ENCODE results near the gene MCU. TPM values are rescaled to one million over a fixed set of nuclear protein-coding genes. Genes with fewer than 3 reads are reported as not detected.

Gene MCU
- total RNA-seq, 3 donors from 2014 or later (not counting 1 experiment from before 2014, with no cell fraction given): 13.1 to 15.6 (median 14.1) TPM

GRCh38 chr10:72719941-72720592, 28.1 kb downstream of the MCU start:
- peaks cover 9% of the 10 kb centered on the region for H3K36me3 ChIP-seq (ENCODE audit: control insufficient read depth, insufficient read depth, low read length)
- no peak overlapping the region for H3K4me3 Mint-ChIP-seq
- 98% methylated on average over 2 of the region's 2 CpGs for WGBS (ENCODE audit: insufficient coverage)
- DNase-seq (no peak), ATAC-seq (no peak)
- peaks cover 7 to 17% of the 10 kb centered on the region in 2 donors for H3K4me1 Mint-ChIP-seq
- H3K4me3 ChIP-seq (ENCODE audit: low read length): no peak overlapping the region
- no peak overlapping the region for H3K27ac ChIP-seq (ENCODE audit: low read length)
- no peaks in the 10 kb centered on the region for H3K4me1 ChIP-seq (ENCODE audit: control insufficient read depth, insufficient read depth, low read length)
- intact Hi-C loops (cut with micrococcal nuclease): no loop called here
- H3K27me3 ChIP-seq (ENCODE audit: control insufficient read depth, insufficient read depth, low read length): no peaks in the 10 kb centered on the region
- H3K9me3 ChIP-seq (ENCODE audit: control insufficient read depth, insufficient read depth, low read length): no peaks in the 10 kb centered on the region
- no peaks in the 10 kb centered on the region for H3K9me3 Mint-ChIP-seq
- no peak overlapping the region for H3K27ac Mint-ChIP-seq
- no peak for TF ChIP-seq CTCF (IDR thresholded peaks at IDR 0.05)
- H3K27me3 Mint-ChIP-seq (ENCODE audit: low read depth in 2 of 2): no peaks in the 10 kb centered on the region
- no peaks in the 10 kb centered on the region for H3K36me3 Mint-ChIP-seq

- no peaks in the 10 kb centered on the region for H3K9me3 Mint-ChIP-seq
- WGBS (ENCODE audit: insufficient coverage): 97% methylated on average over 3 of the region's 4 CpGs
- no peak overlapping the region for H3K4me3 ChIP-seq (ENCODE audit: low read length)
- DNase-seq (no peak), ATAC-seq (no peak)
- H3K4me1 Mint-ChIP-seq: peaks cover 0 to 10% of the 10 kb centered on the region in 2 donors
- intact Hi-C loops (cut with micrococcal nuclease): no loop called here
- H3K27me3 Mint-ChIP-seq (ENCODE audit: low read depth in 2 of 2): no peaks in the 10 kb centered on the region
- H3K27ac ChIP-seq (ENCODE audit: low read length): no peak overlapping the region
- TF ChIP-seq CTCF (IDR thresholded peaks at IDR 0.05): no peak
- no peaks in the 10 kb centered on the region for H3K27me3 ChIP-seq (ENCODE audit: control insufficient read depth, insufficient read depth, low read length)
- H3K36me3 Mint-ChIP-seq: no peaks in the 10 kb centered on the region
- H3K27ac Mint-ChIP-seq: no peak overlapping the region
- H3K4me1 ChIP-seq (ENCODE audit: control insufficient read depth, insufficient read depth, low read length): no peaks in the 10 kb centered on the region
- H3K4me3 Mint-ChIP-seq: no peak overlapping the region
- H3K36me3 ChIP-seq (ENCODE audit: control insufficient read depth, insufficient read depth, low read length): no peaks in the 10 kb centered on the region
- no peaks in the 10 kb centered on the region for H3K9me3 ChIP-seq (ENCODE audit: control insufficient read depth, insufficient read depth, low read length)
These were observed 29.1 kb downstream of the MCU start for GRCh38 chr10:72720814-72721660.

GRCh38 chr10:72727130-72727529, 35.2 kb downstream of the MCU start:
- Mint-ChIP-seq H3K9me3 (no peaks in the 10 kb centered on the region), H3K27ac (no peak overlapping the region), H3K27me3 (ENCODE audit: low read depth in 2 of 2) (no peaks in the 10 kb centered on the region), H3K4me3 (no peak overlapping the region), H3K4me1 (peaks cover 0 to 11% of the 10 kb centered on the region in 2 donors), H3K36me3 (no peaks in the 10 kb centered on the region)
- Histone ChIP-seq H3K4me1 (ENCODE audit: control insufficient read depth, insufficient read depth, low read length) (no peaks in the 10 kb centered on the region), H3K4me3 (ENCODE audit: low read length) (no peak overlapping the region), H3K9me3 (ENCODE audit: control insufficient read depth, insufficient read depth, low read length) (no peaks in the 10 kb centered on the region), H3K36me3 (ENCODE audit: control insufficient read depth, insufficient read depth, low read length) (no peaks in the 10 kb centered on the region), H3K27ac (ENCODE audit: low read length) (no peak overlapping the region), H3K27me3 (ENCODE audit: control insufficient read depth, insufficient read depth, low read length) (no peaks in the 10 kb centered on the region)
- DNase-seq (no peak), ATAC-seq (no peak)
- 79% methylated on average over 2 of the region's 2 CpGs for WGBS (ENCODE audit: insufficient coverage)
- no peak for TF ChIP-seq CTCF (IDR thresholded peaks at IDR 0.05)
- intact Hi-C loops (cut with micrococcal nuclease): no loop called here

All from natural killer cell (primary cell).